Measurements from ENCODE around the gene PIP5KL1. TPM values are rescaled to one million over a fixed set of nuclear protein-coding genes. Genes with fewer than 3 reads are reported as not detected.

PIP5KL1 gene
- total RNA-seq, 1 donor from 2014 or later = 3.4 TPM

DNA sequence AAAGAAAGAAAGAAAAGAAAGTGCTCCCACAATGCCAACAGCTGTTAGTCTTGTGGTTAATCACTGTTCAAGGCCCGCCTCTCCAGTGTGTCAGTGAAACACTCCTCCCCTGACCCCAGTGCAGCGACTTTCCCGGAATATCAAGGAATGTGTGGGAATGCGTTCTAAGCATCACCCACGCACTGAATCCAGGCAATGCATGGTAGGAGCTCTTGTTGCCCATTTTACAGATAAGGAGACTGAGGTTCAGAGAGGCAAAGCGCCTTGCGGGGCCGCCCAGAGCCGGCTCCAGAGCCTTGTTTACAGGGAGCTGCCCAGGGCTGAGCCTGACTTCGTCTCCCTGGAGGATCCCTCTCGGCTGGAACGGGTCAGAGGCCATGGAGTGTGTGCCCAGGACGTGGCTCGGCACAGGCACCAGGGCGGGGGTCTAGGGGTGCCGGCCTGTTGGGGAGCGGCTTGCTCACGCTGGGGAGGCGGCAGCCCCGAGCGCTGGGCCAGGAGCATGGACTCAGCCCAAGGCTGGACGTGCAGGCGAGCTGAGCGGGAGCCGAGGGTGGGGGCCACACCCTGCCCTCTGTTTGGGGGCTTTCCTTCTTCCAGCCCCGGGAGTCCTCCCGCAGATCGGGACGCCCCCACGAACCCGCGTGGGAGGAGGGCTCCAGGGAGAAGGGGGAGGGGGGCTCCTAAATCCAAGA is 32.0 kb downstream of the PIP5KL1 start:
- H3K9me3 Mint-ChIP-seq = peaks cover 4% of the 10 kb centered on the region
- H3K36me3 Mint-ChIP-seq (ENCODE audit: low read depth) = peaks cover 26% of the 10 kb centered on the region
- DNase-seq (ENCODE audit: low read depth, low spot score) = no peak
- no peaks in the 10 kb centered on the region for H3K27me3 Mint-ChIP-seq (ENCODE audit: low read depth)
- TF ChIP-seq, protein P1, sequence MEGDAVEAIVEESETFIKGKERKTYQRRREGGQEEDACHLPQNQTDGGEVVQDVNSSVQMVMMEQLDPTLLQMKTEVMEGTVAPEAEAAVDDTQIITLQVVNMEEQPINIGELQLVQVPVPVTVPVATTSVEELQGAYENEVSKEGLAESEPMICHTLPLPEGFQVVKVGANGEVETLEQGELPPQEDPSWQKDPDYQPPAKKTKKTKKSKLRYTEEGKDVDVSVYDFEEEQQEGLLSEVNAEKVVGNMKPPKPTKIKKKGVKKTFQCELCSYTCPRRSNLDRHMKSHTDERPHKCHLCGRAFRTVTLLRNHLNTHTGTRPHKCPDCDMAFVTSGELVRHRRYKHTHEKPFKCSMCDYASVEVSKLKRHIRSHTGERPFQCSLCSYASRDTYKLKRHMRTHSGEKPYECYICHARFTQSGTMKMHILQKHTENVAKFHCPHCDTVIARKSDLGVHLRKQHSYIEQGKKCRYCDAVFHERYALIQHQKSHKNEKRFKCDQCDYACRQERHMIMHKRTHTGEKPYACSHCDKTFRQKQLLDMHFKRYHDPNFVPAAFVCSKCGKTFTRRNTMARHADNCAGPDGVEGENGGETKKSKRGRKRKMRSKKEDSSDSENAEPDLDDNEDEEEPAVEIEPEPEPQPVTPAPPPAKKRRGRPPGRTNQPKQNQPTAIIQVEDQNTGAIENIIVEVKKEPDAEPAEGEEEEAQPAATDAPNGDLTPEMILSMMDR (conservative IDR thresholded peaks at IDR 0.05) = no peak
- H3K27ac Mint-ChIP-seq (ENCODE audit: unreplicated experiment) = peak overlapping the region; percentile 88
- peak overlapping the region; percentile 91 for H3K4me3 Mint-ChIP-seq
- peaks cover 24% of the 10 kb centered on the region for H3K4me1 Mint-ChIP-seq

DNA sequence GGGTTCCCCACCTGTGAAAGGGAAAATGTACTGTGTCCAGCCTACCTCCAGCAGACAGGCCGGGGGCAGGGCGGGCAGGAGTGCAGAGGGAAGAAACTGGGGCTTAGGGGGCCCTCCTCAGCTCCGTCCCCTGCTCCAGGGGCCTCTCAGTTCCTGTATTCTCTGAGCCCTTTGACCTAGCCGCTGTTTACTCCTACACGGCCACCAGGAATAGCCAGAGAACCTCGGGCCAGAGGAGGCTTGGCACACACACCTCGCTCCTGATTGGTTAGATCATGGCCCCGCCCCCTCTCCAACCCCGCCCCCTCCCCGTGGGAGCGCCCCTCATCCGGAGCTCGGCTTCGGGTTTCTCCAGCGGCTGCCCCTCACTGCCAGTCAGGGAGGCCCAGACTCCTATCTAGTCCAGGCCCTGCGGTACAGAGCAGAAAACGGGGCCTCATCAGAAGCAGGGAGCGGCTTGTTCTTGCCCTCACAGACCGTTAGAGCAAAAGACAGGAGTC is 33.3 kb downstream of the PIP5KL1 start:
- H3K27ac Mint-ChIP-seq (ENCODE audit: unreplicated experiment) = peak overlapping the region; percentile 57
- peak overlapping the region; percentile 85 for H3K4me3 Mint-ChIP-seq
- TF ChIP-seq, protein P1 (conservative IDR thresholded peaks at IDR 0.05) = no peak

DNA sequence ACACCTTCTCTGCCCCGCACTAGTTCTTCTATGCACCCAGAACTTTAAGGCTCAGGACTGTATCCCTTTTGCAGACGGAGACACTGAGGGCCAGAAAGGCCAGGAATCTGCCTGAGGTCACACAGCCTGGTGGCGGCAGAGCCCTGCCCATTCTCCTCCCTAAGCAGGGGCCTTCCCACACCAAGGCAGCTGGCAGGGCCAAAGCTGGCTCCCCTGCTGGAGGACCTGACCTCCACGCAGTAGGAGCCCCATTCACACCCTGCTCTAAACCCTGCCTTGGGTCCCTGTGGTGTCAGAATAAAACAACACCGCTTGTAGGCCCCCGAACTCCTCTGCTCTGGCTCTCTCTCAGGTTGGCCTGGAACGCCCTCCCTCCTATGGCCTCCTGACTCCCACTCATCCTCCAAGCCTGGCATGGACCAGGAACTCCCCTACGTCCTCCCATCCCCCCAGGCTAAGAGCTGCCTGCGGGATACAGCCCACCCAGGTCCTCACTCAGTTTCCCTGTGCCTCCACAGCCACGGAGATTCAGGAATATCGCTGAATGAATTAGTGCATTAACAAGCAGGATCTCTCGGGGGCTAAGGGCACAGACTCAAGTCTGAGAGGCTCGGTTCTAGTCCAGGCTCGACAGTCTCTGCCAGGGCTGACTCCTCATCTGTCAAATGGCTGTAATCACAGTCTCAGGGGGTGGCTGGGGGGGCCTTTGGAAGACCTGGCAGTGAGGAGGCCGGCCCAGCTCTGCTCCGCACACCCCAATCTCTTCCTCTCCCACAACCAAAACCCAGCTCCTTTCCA is 34.0 kb downstream of the PIP5KL1 start:
- Mint-ChIP-seq H3K36me3 (ENCODE audit: low read depth) (peaks cover 43% of the 10 kb centered on the region), H3K9me3 (peaks cover 6% of the 10 kb centered on the region), H3K4me3 (peak overlapping the region; percentile 85), H3K27ac (ENCODE audit: unreplicated experiment) (peak overlapping the region; percentile 87), H3K27me3 (ENCODE audit: low read depth) (no peaks in the 10 kb centered on the region), H3K4me1 (peaks cover 19% of the 10 kb centered on the region)
- TF ChIP-seq, protein P1 (conservative IDR thresholded peaks at IDR 0.05) = no peak
- DNase-seq (ENCODE audit: low read depth, low spot score) = no peak

More for the DNA sequence above, 33.3 kb downstream of the PIP5KL1 start:
- Mint-ChIP-seq H3K36me3 (ENCODE audit: low read depth) (peaks cover 39% of the 10 kb centered on the region), H3K27me3 (ENCODE audit: low read depth) (no peaks in the 10 kb centered on the region), H3K4me1 (peaks cover 19% of the 10 kb centered on the region), H3K9me3 (peaks cover 6% of the 10 kb centered on the region)
- DNase-seq (ENCODE audit: low read depth, low spot score) = peak; percentile 66

DNA sequence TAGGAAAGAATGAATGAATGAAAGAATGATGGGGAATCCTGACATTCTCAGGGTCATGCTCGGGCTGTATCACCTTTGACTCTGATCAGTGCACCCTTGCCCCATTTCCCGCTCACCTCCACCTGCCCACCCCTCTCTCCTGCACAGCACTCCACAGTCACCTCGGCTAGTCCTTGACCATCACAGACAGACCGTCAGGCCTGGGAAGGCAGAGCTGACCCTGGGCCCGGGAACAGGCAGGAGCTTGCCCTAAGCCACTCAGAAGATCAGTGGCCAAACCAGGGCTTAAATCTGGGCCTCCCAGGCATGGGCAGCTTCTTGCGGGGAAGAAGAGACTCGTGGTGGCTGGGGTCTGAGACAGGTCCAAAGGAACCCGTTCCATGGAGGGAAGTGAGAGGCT is 34.8 kb downstream of the PIP5KL1 start:
- H3K4me1 Mint-ChIP-seq = peaks cover 19% of the 10 kb centered on the region
- H3K27ac Mint-ChIP-seq (ENCODE audit: unreplicated experiment) = no peak overlapping the region
- no peaks in the 10 kb centered on the region for H3K27me3 Mint-ChIP-seq (ENCODE audit: low read depth)
- H3K4me3 Mint-ChIP-seq = peak overlapping the region; percentile 47
- peaks cover 48% of the 10 kb centered on the region for H3K36me3 Mint-ChIP-seq (ENCODE audit: low read depth)
- no peak for DNase-seq (ENCODE audit: low read depth, low spot score)
- TF ChIP-seq, protein P1 (conservative IDR thresholded peaks at IDR 0.05) = no peak
- H3K9me3 Mint-ChIP-seq = peaks cover 6% of the 10 kb centered on the region

- TF ChIP-seq, protein P1 (conservative IDR thresholded peaks at IDR 0.05) = no peak
- no peak overlapping the region for H3K4me3 Mint-ChIP-seq
- H3K9me3 Mint-ChIP-seq = peaks cover 6% of the 10 kb centered on the region
- H3K36me3 Mint-ChIP-seq (ENCODE audit: low read depth) = peaks cover 48% of the 10 kb centered on the region
- no peaks in the 10 kb centered on the region for H3K27me3 Mint-ChIP-seq (ENCODE audit: low read depth)
- no peak for DNase-seq (ENCODE audit: low read depth, low spot score)
- H3K4me1 Mint-ChIP-seq = peaks cover 17% of the 10 kb centered on the region
- H3K27ac Mint-ChIP-seq (ENCODE audit: unreplicated experiment) = no peak overlapping the region
Observed at GRCh38 chr9:127893392-127893791, 37.2 kb downstream of the PIP5KL1 start.
